Prostate gland (tissue), 2 donors: ENCODE measurements around the gene NFKB1. TPM values are rescaled to one million over a fixed set of nuclear protein-coding genes. Genes with fewer than 3 reads are reported as not detected.

ENCODE experiments used
- DNase-seq: peaks from one replicate; pipeline ENCODE4 v3.0.0-alpha.2; 2019; ENCODE audit warnings: low spot score
- H3K27ac ChIP-seq, 2 donors: fragments of 200-600 bp; sonication (generic); 2 replicates each; pipeline ENCODE4 v1.5.1; 2017 to 2019
- H3K27me3 ChIP-seq: fragments of 200-600 bp; sonication (generic); replicated peaks from 2 replicates; pipeline ENCODE4 v1.5.1; 2019; ENCODE audit not compliant: insufficient read depth
- H3K36me3 ChIP-seq, 2 donors: fragments of 200-600 bp; sonication (generic); 1 replicate in 1 of 2; 2 replicates in 1 of 2; pipeline versions ENCODE4 v1.5.1 to v1.8.1; 2017 to 2019
- H3K4me1 ChIP-seq: fragments of 200-600 bp; sonication (generic); replicated peaks from 2 replicates; pipeline ENCODE4 v1.5.1; 2019
- H3K4me3 ChIP-seq, 2 donors: fragments of 200-600 bp; sonication (generic); 2 replicates each; pipeline ENCODE4 v1.5.1; 2017 to 2019
- H3K9me3 ChIP-seq: fragments of 200-600 bp; sonication (generic); 2 replicates; pipeline ENCODE4 v1.5.1; 2017
- CTCF ChIP-seq, 4 experiments: fragments of 200-600 bp in 2 of 4; fragments of 450-650 bp in 2 of 4; sonication (generic) in 2 of 4; IDR thresholded peaks; 1 replicate in 3 of 4; 2 replicates in 1 of 4; pipeline ENCODE4 v1.5.1; 2016 to 2019; ENCODE audit warnings: antibody characterized with exemption in 4 of 4, mild to moderate bottlenecking in 2 of 4, moderate library complexity in 2 of 4
- POLR2A ChIP-seq: fragments of 450-650 bp; IDR thresholded peaks from one replicate; pipeline ENCODE4 v1.6.1; 2016; ENCODE audit warnings: antibody characterized with exemption, mild to moderate bottlenecking
- POLR2AphosphoS5 ChIP-seq: sonication (generic); formaldehyde crosslinking; IDR thresholded peaks from one replicate; pipeline ENCODE4 v1.6.1; 2017; ENCODE audit warnings: antibody characterized with exemption
- WGBS: methylation state at CpG from one replicate; pipeline ENCODE4 v1.1.5; 2018; 5-methylcytosine and 5-hydroxymethylcytosine counted together
- intact Hi-C: fragments of 100-400 bp; cut with DNase I; formaldehyde crosslinking; loops from one replicate; pipeline ENCODE4 v1.14.2; 2022
- total RNA-seq, 2 donors: library from RNA; depleted of rRNA; stranded (reverse); fragments of >200 nt; gene quantifications; one replicate each; pipeline ENCODE4 v1.1.0, GENCODE V29; 2016

Gene NFKB1
- total RNA-seq, 2 donors from 2014 or later: 32.3 to 35.4 TPM

DNA sequence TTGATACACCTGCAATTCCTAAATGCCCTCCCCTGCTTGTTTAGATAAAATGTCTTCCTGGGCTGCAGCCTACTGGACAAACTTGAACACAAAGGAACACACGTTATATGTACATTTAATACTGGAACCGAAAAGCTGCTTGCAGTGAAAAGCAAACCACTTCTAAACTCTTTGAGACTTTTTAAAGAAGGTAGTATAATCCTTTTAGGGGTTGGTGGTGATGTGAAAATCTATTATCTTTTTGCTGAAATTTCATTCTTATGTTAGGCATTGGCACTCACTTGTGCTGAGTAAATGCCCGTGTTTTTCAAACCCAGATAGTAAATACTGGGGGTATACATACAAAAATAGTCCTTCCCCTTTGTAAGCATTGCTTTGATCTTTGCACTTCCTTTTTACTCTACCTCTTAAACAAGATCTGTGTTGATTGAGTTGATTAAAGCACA is 2.2 kb downstream of the NFKB1 start:
- intact Hi-C loops: loop anchor here (5.0 to 10.0 kb wide), 4 partner anchors 99 to 511 kb away; partner anchors contain the start of genes MANBA and SLC9B1
- Histone ChIP-seq H3K36me3 (no peaks in the 10 kb centered on the region), H3K4me1 (no peaks in the 10 kb centered on the region), H3K9me3 (no peaks in the 10 kb centered on the region), H3K27me3 (no peaks in the 10 kb centered on the region), H3K4me3 (peak overlapping the region in 1 of 2 donors; percentile 86), H3K27ac (peak overlapping the region; percentile 1 to 98)
- TF ChIP-seq POLR2AphosphoS5 (peak; percentile 25), POLR2A (no peak)
- 16% methylated on average over 3 of the region's 3 CpGs for whole genome bisulfite sequencing
- no peak for DNase-seq

GRCh38 chr4:102503831-102504786 is 3.0 kb downstream of the NFKB1 start:
- H3K27me3 ChIP-seq: no peaks in the 10 kb centered on the region
- H3K4me3 ChIP-seq: no peak overlapping the region
- no peaks in the 10 kb centered on the region for H3K36me3 ChIP-seq
- DNase-seq: no peak
- H3K27ac ChIP-seq: peak overlapping the region; percentile 1 to 98
- H3K9me3 ChIP-seq: no peaks in the 10 kb centered on the region
- no peaks in the 10 kb centered on the region for H3K4me1 ChIP-seq
- 63% methylated on average over 5 of the region's 5 CpGs for WGBS
- no peak for TF ChIP-seq POLR2A
- no peak for TF ChIP-seq POLR2AphosphoS5
- TF ChIP-seq CTCF (IDR thresholded peaks at IDR 0.05): no peak
- intact Hi-C loops: loop anchor here (5.0 to 10.0 kb wide), 4 partner anchors 98 to 511 kb away; partner anchors contain the start of genes MANBA and SLC9B1

GRCh38 chr4:102504941-102505340 is 3.8 kb downstream of the NFKB1 start:
- no peaks in the 10 kb centered on the region for H3K27me3 ChIP-seq
- WGBS: 39% methylated on average over 1 of the region's 1 CpG
- intact Hi-C loops: loop anchor here (5.0 to 10.0 kb wide), 4 partner anchors 97 to 510 kb away; partner anchors contain the start of genes MANBA and SLC9B1
- no peak for TF ChIP-seq CTCF (IDR thresholded peaks at IDR 0.05)
- no peak overlapping the region for H3K27ac ChIP-seq
- no peak for DNase-seq
- no peaks in the 10 kb centered on the region for H3K9me3 ChIP-seq
- no peak overlapping the region for H3K4me3 ChIP-seq
- H3K36me3 ChIP-seq: no peaks in the 10 kb centered on the region
- no peaks in the 10 kb centered on the region for H3K4me1 ChIP-seq

DNA sequence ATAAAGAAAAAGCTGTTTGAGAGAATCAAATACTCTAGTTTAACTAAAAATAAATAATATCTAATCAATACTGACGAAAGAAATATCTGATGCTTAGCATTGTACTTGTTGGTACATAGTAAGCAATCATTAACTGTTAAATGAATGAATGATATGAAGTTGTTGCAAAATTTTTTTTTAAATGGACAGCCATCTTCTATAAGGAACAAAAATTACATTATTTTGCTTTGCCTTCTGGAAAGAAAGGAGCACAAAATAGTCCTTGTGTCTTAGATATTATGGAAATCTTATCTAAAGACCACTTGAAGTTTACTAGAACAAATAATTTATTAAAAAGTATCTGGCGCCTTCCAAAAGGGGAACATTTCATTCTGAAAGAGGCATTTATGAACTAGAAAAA is 4.5 kb downstream of the NFKB1 start:
- WGBS: 70% methylated on average over 2 of the region's 2 CpGs
- intact Hi-C loops: loop anchor here (10.0 kb wide), 1 partner anchor 509 kb away; the partner anchor contains the start of gene SLC9B1
- no peak overlapping the region for H3K27ac ChIP-seq

More for the DNA sequence above, 4.5 kb downstream of the NFKB1 start:
- no peaks in the 10 kb centered on the region for H3K9me3 ChIP-seq
- H3K27me3 ChIP-seq: no peaks in the 10 kb centered on the region
- no peaks in the 10 kb centered on the region for H3K4me1 ChIP-seq
- H3K36me3 ChIP-seq: no peaks in the 10 kb centered on the region
- no peak overlapping the region for H3K4me3 ChIP-seq
- DNase-seq: no peak
- no peak for TF ChIP-seq POLR2A
- no peak for TF ChIP-seq POLR2AphosphoS5
- no peak for TF ChIP-seq CTCF (IDR thresholded peaks at IDR 0.05)
